A673 (cell line): Measurements from ENCODE around the gene HGD. TPM values are rescaled to one million over a fixed set of nuclear protein-coding genes. Genes with fewer than 3 reads are reported as not detected.

Source experiments
- BruUV-seq: library from RNA; stranded (reverse); fragments of 400-500 nt; replicated peaks from 2 replicates; lab custom pipeline; 2021; lab: Mats Ljungman, UMichigan
- CTCF ChIA-PET: fragments of 300-600 bp; sonication (Branson Sonifier 250); formaldehyde crosslinking; loops from one replicate; lab custom pipeline; 2022; ENCODE audit warnings: antibody characterized with exemption; lab: Charles Lee
- POLR2A ChIA-PET: fragments of 300-600 bp; sonication (Branson Sonifier 250); formaldehyde crosslinking; loops from one replicate; lab custom pipeline; 2022; ENCODE audit warnings: antibody characterized with exemption; ENCODE audit not compliant: low non-redundant PET; lab: Charles Lee
- DNase-seq: peaks from one replicate; pipeline ENCODE4 v3.0.0-alpha.2; 2015; ENCODE audit warnings: low spot score
- H3K27ac ChIP-seq: fragments of 200-600 bp; sonication (generic); 2 replicates; pipeline ENCODE4 v1.5.1; 2016; ENCODE audit warnings: mixed run types, low read depth, mild to moderate bottlenecking, mixed read lengths, antibody characterized with exemption, low read length; ENCODE audit not compliant: poor library complexity, severe bottlenecking
- H3K27me3 ChIP-seq: fragments of 200-600 bp; sonication (generic); replicated peaks from 2 replicates; pipeline ENCODE4 v1.6.1; 2017; ENCODE audit warnings: mixed run types, low read depth, mild to moderate bottlenecking, mixed read lengths, antibody characterized with exemption, low read length; ENCODE audit not compliant: insufficient read depth, poor library complexity
- H3K36me3 ChIP-seq: fragments of 200-600 bp; sonication (generic); 2 replicates; pipeline ENCODE4 v1.6.1; 2016; ENCODE audit warnings: mixed run types, mild to moderate bottlenecking, mixed read lengths, antibody characterized with exemption, low read length; ENCODE audit not compliant: insufficient read depth, poor library complexity, severe bottlenecking
- H3K4me1 ChIP-seq: fragments of 200-600 bp; sonication (generic); 2 replicates; pipeline ENCODE4 v1.6.1; 2017; ENCODE audit warnings: mixed run types, mild to moderate bottlenecking, mixed read lengths, antibody characterized with exemption, low read length; ENCODE audit not compliant: insufficient read depth, poor library complexity, severe bottlenecking
- H3K4me3 ChIP-seq: fragments of 200-600 bp; sonication (generic); 2 replicates; pipeline ENCODE4 v1.5.1; 2016; ENCODE audit warnings: low read depth, mixed run types, mild to moderate bottlenecking, mixed read lengths, low read length; ENCODE audit not compliant: poor library complexity, severe bottlenecking
- H3K9me3 ChIP-seq: fragments of 200-600 bp; sonication (generic); 2 replicates; pipeline ENCODE4 v1.6.1; 2016; ENCODE audit warnings: mixed run types, low read depth, mild to moderate bottlenecking, mixed read lengths, antibody characterized with exemption, low read length; ENCODE audit not compliant: poor library complexity, severe bottlenecking
- EZH2 ChIP-seq: fragments of 200-600 bp; sonication (generic); IDR thresholded peaks from 2 replicates; pipeline ENCODE4 v1.6.1; 2017; ENCODE audit warnings: borderline replicate concordance, low read depth, mild to moderate bottlenecking, mixed read lengths, antibody characterized with exemption, low read length; ENCODE audit not compliant: poor library complexity, severe bottlenecking
- intact Hi-C: fragments of 100-400 bp; cut with micrococcal nuclease; formaldehyde crosslinking; loops from one replicate; pipeline ENCODE4 v1.10.0; 2022; ENCODE audit not compliant: unreplicated experiment
- total RNA-seq: library from RNA; stranded (reverse); gene quantifications from 2 replicates; pipeline ENCODE4 v1.2.3, GENCODE V29; 2021
- TF ChIP-seq, protein P1 (sequence below): fragments of 300-800, 200-600 bp; sonication (generic); conservative IDR thresholded peaks from 2 replicates; pipeline ENCODE4 v1.5.1; 2017; ENCODE audit warnings: low read depth, mild to moderate bottlenecking, antibody characterized with exemption, low read length, moderate library complexity, mixed read lengths

Gene HGD
- total RNA-seq, 1 experiment from 2014 or later, result 0.28 TPM

DNA sequence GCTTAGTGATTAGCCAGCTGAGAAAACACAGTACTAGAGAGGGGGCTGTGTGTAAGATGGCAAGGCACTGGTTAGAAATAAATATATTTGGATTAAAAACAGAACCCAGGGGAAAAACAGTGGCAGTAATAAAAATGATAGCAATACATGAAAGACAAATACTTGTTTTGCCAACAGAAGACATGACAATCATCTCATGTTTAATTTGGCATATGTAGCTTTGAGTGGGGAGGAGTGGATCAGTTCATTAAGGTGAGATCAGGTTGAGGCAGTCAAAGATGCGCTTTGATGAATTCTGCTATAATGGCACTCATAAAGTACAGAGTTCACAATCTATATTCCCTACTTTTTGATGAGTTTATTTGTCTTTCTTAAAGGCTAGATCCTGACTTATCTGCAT is 3.4 kb upstream of the HGD start:
- ChIA-PET POLR2A (no interaction called here), CTCF (no interaction called here)
- no TSS peak for BruUV-seq
- Histone ChIP-seq H3K36me3 (no peaks in the 10 kb centered on the region), H3K27ac (no peak overlapping the region), H3K9me3 (no peaks in the 10 kb centered on the region), H3K4me3 (no peak overlapping the region), H3K27me3 (no peaks in the 10 kb centered on the region), H3K4me1 (no peaks in the 10 kb centered on the region)
- DNase-seq, result no peak
- TF ChIP-seq, protein P1, sequence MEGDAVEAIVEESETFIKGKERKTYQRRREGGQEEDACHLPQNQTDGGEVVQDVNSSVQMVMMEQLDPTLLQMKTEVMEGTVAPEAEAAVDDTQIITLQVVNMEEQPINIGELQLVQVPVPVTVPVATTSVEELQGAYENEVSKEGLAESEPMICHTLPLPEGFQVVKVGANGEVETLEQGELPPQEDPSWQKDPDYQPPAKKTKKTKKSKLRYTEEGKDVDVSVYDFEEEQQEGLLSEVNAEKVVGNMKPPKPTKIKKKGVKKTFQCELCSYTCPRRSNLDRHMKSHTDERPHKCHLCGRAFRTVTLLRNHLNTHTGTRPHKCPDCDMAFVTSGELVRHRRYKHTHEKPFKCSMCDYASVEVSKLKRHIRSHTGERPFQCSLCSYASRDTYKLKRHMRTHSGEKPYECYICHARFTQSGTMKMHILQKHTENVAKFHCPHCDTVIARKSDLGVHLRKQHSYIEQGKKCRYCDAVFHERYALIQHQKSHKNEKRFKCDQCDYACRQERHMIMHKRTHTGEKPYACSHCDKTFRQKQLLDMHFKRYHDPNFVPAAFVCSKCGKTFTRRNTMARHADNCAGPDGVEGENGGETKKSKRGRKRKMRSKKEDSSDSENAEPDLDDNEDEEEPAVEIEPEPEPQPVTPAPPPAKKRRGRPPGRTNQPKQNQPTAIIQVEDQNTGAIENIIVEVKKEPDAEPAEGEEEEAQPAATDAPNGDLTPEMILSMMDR, result no peak
- no peak for TF ChIP-seq EZH2
- intact Hi-C loops, result no loop called here

DNA sequence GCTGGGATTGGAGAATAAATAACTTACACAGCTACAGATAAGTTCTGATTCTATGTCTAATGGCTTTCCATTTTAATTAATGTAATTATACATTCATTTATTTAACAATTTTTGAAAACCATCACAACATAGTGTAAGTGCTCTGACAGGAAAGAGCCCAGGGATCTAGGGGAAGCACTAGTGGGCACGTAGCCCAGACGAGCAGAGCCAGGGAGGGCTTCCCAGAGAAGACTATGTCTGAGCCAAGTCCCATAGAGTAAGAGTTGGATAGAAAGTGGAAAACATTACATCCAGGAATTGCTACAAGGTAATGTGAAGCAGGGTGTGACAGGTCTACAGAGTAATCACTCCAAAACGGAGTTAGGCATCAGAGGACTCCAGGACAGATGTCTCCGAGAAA is 2.9 kb upstream of the HGD start:
- POLR2A ChIA-PET, result no interaction called here
- no peak for DNase-seq
- Histone ChIP-seq H3K4me1 (no peaks in the 10 kb centered on the region), H3K27me3 (no peaks in the 10 kb centered on the region), H3K36me3 (no peaks in the 10 kb centered on the region), H3K4me3 (no peak overlapping the region), H3K9me3 (no peaks in the 10 kb centered on the region), H3K27ac (no peak overlapping the region)
- TF ChIP-seq, protein P1, result no peak
- TF ChIP-seq EZH2, result no peak
- intact Hi-C loops, result no loop called here
- CTCF ChIA-PET, result no interaction called here
- no TSS peak for BruUV-seq

DNA sequence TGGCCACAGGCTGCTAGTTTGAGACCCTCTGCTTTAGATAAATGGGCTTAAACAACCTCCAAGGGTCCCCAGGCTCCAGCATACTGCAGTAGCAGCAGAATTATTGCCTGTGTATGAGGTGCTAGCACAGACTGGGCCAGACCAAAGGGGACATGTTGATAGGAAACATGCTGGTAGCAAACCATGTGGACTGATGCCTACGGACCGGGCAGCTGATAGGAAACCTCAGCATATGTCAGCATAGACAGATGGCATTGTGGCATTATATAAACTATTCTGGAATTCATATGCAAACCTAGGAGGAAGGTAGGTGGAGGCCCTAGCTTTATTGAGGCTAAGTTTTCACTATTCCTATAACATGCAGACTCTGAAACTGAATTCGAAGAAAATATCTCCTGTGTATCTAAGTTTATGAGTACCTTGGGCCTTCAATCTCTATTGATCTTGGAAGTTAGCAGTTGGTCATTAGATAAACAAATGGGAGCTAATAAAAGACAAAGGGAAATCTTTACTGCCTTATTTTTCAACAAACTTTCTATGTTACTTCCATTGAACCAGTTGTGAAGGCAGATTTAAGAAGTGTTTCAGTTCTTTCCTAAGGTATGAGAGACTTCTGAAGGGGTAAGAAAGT is 1.7 kb upstream of the HGD start:
- Histone ChIP-seq H3K9me3 (no peaks in the 10 kb centered on the region), H3K27ac (no peak overlapping the region), H3K4me1 (peaks cover 4% of the 10 kb centered on the region), H3K27me3 (no peaks in the 10 kb centered on the region), H3K36me3 (no peaks in the 10 kb centered on the region), H3K4me3 (no peak overlapping the region)
- ChIA-PET CTCF (no interaction called here), POLR2A (no interaction called here)
- TF ChIP-seq EZH2, result no peak
- TF ChIP-seq, protein P1, result no peak
- intact Hi-C loops, result no loop called here
- DNase-seq, result no peak
- no TSS peak for BruUV-seq
